Suppressor macrophage treated with lipopolysaccharide for 1 hour (primary cell): ENCODE results near the gene PCSK6.

Source experiments
- DNase-seq, 3 donors: peaks; one replicate each; pipeline ENCODE4 v3.0.0-alpha.2; 2020 to 2022

The PCSK6 gene

GRCh38 chr15:101322854-101323477 is 166.5 kb downstream of the PCSK6 start:
- peak in 2 of 3 donors; percentile 12 to 28 for DNase-seq

- no peak for DNase-seq
Observed at GRCh38 chr15:101322016-101322695, 167.4 kb downstream of the PCSK6 start.

GRCh38 chr15:101320501-101321052 is 168.9 kb downstream of the PCSK6 start:
- DNase-seq: peak; percentile 84 to 89 (median 87)

DNA sequence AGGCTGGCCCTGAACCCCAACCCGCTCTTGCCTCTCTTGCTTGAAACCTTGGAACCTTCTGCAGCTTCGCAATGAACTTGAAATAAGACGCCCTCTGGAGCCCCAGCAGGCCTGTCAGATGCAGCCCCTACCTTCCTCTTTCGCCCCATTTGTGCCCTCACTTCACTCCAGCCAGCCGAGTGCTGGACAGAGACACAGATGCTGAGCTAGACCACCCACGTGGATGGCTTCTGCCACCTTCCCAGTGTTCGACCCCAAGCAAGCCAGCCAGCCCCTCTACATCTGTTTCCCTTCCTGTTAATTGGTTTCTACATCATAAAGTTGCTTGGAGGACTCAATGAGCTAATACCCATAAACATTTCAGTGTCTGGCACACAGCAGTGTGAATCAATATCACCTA is 170.7 kb downstream of the PCSK6 start:
- no peak for DNase-seq

DNA sequence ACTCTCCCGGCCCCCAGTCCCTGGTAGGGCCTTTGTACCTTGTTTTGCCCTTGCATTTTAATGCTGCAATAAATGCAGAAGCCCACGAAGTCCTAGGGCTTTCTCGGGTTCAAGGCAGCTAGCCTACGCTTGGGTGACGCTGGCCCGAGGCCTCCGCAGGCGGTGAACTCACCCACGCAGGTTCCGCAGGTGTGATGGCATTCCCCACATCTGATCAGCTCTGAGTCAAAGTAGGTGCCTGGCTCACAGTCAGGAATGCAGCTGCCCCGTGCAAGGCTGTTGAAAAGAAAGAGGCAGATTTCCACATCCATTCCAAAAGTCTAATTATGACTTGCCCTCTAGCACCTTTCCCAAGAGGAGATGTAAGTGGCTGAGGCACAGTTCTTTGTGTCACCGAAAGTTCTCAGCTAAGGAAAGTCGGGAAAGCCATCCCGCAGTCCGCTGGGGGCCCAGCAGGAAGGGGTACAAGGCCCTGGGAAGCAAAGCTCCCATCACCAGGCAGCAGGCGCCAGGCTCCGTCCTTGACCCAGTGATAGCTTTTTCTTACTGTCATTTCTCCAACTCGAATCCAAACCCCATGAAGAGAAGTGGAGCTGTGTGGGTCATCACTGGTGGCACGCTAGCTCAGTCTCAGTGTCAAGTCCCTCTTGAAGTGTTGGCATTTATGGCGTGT is 171.2 kb downstream of the PCSK6 start:
- DNase-seq: no peak

- no peak for DNase-seq
Observed at GRCh38 chr15:101317336-101317872, 172.1 kb downstream of the PCSK6 start.

DNA sequence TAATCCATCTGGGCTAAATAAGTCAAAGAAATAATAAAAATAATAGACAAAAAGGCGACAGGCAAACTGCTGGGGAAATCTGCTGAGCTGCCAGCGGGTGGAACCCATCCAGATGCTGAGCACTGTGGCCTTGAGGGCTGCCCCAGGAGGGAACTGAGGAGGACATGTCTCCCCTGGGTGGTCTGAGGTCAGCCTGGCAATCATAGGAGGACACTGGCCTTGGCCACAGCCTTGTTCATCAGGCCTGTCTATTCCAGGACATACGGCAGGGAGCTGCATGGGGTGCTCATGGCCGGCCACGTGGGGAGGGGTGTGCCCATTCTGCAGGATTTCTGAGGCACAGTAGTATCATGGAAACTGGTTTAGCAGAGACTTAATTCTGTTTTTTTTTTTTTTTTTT is 173.0 kb downstream of the PCSK6 start:
- DNase-seq: no peak

GRCh38 chr15:101315736-101316135 is 173.8 kb downstream of the PCSK6 start:
- DNase-seq: no peak

DNA sequence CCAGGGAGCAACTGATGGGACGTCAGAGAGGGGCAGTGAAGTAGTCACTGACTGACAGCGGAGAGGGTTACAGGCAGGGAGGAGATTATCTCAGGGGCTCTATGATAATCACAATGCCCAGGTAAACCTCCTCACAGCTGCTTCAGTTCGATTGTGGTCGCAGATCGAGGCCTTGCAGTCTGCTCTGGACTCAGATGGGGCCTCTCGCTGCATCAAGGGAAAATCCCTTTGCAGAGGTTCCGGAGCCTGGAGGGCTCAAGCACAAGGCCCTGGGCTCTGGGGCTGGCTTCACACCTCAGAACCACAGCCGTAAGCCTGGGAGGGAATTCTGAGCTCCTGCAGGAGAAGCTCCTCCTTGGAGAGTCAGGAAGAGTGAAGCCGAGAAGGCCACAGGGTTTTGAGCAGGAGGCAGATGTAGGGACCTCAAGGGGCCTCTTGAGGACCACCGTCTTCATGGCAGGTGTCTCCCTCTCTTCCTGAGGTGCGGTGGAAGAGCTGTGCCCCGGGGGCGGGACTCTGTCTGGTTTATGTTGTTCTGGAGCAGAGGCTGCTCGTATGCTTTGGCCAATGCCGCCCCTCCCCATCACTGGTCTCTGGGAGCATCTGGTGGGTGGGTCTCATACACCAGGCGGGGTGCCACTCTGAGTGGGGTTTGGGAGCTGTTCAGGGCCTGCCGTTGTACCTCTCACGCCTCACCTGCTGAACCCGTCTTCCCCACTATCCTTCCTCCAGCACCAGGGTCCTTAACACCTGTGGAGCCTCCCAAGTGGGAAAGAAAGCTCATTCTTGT is 175.0 kb downstream of the PCSK6 start:
- no peak for DNase-seq

DNA sequence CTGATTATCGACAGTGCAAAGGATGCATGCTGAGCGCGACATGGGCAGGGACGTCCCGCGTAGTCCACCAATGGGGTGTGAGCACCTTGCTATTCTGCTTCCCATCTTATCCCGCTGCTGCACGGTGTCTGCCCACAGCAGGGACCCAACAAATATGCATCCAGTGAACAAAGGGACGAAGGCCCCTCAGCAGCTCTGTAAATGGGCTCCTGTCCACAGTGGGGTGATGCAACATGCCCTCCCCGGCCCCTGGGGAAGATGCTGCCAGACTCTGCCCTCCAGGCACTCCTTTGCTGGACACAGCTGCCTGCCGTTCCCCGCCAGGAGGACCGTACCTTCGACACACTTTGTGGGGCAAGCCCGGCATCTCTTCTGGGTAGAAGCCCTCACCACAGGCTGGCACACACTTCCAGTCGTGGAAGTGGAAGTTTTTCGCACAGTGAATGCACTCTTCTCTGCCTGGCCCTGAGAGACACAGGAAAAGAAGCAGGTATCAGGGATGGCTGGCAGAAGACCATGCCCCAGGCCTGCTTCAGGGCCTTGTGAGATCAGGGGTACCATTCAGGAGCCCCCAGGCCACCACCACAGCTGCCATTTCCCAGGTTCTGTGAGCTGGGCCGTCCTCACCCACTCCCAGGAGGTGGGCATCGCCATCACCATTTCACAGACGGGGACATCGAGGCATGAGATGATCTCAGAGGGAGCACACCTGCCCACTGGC is 176.3 kb downstream of the PCSK6 start:
- DNase-seq: no peak

DNA sequence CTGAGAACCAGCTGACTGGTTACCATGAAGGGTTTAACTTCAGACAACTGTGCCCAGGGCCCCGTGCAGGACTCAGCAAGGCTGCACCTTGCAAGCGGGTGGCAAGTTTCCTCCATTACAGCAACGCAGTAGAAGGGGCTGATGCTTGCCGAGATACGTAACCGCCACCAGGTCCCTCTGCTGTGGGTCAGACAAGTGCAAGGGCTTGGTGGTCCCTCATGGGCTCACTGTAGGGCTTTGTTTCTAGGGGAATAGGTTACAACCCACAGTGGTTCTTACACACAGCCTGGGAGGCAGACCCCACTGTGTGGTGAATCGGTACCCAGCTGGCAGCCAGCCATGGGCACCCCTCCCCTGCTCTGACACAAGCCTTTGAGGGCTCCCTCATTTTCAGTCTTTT is 179.0 kb downstream of the PCSK6 start:
- no peak for DNase-seq

GRCh38 chr15:101310161-101310480 is 179.4 kb downstream of the PCSK6 start:
- no peak for DNase-seq

DNA sequence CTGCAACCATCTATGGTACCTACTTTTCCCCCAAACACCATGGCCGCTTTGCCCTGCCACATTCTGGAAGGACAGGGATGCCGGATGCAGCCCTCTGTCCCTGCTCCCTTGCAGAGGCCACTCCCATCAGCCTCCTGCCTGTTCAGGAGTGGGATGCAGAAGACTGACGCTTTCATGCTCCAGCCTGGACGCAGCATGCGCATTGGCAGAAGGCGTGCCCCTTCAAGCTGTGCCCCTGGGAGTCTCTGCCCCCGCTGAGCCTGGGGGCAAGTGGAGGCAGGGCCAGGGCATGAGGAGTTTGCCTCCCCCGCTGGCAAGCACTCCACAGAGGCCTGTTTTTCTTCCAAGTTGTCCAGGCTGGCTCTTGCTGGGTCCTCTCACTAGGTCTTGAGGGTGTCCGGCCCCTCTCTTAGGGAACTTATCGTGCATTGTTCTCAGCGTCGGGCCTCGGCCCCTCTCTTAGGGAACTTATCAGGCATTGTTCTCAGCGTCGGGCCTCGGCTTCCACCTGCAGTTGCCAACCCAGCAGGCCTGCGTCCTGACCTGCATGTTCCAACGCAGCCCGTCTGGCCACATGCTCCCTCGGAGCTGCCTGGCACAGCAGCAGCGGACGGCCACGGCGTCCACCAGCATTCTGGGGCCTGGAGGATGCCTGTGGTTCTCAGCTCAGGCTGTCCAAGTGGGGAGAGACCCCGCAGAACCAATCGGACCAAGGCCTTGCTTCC is 179.9 kb downstream of the PCSK6 start:
- DNase-seq: no peak

- DNase-seq: no peak
Observed at GRCh38 chr15:101308604-101309435, 180.7 kb downstream of the PCSK6 start.

DNA sequence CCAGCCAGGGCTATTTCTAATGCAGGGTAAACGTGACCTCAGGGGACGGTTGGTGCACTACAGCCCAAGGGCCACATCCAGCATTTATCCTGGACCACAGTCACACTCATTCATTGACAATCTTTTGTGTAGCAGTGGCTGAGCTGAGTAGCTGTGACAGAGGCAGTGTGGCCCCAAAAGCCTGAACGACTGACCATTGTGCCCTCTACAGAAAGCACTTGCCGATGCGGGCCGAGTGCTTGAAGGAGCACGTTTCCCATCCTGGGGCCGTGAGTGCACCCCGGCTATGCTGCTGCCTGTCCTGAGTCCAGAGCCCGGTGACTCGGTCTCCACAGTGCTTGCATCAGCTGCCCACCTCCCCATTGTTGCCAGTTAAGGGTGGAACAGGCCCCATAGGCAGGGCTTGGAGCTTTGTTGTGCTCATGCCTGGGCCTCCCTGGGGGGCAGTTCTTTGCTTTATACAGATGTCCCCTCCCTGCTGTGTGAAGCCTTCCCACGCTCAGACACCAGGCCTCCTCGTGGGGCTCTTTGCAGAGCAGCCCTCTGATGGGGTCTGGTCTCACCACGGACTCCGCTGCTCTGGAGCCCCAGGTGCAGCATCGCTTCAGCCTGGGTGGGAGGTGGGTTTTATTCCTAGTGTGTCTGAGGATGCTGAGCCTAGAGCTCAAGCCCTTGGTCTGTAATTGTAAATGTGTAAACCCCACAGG is 181.5 kb downstream of the PCSK6 start:
- DNase-seq: no peak

- no peak for DNase-seq
Observed at GRCh38 chr15:101307048-101307896, 182.2 kb downstream of the PCSK6 start.

GRCh38 chr15:101306341-101307047 is 183.0 kb downstream of the PCSK6 start:
- DNase-seq: no peak

DNA sequence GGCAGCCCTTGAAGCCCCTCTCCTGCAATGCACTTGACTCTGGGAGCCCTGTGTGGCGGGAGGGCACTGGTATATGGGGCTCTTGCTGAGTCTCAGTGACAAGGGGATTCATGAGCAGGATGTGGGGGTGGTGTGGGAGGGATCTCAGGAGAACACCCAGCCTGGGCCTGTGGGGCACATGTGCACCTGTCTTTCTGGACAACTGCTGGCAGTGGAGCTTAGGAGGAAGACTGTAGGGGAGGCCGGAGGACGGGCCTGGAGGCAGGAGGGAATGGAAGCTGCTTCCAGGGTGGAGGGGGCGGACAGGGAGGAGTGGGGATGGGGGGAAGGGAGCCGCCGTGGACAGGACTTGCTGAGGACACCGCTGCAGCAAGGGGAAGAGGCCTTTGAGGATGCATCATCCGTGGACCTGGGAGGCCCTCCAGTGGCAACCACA is 183.7 kb downstream of the PCSK6 start:
- no peak for DNase-seq
